CD4-positive, CD25-positive, alpha-beta regulatory T cell (primary cell): Measurements from ENCODE around the gene FCSK. TPM values are rescaled to one million over a fixed set of nuclear protein-coding genes. Genes with fewer than 3 reads are reported as not detected.

Experiments used
- ATAC-seq, 2 donors: fragments of 150-1000 bp; cut with Tn5 transposase; one replicate each; pipeline ENCODE4 v1.10.0; 2021; ENCODE audit warnings: low read depth in 2 of 2, moderate number of reproducible peaks in 2 of 2, moderate library complexity in 1 of 2
- DNase-seq, 3 donors: peaks; one replicate each; pipeline versions ENCODE4 v3.0.0 to v3.0.0-alpha.2; 2012 to 2022; ENCODE audit warnings: mixed read lengths in 1 of 3
- H3K27ac ChIP-seq: one replicate; pipeline ENCODE4 v1.7.0; 2013; ENCODE audit warnings: mild to moderate bottlenecking, low read length; ENCODE audit not compliant: insufficient read depth, poor library complexity, severe bottlenecking
- H3K27me3 ChIP-seq: one replicate; pipeline ENCODE4 v1.7.0; 2013; ENCODE audit warnings: low read length; ENCODE audit not compliant: control insufficient read depth, insufficient read depth
- H3K36me3 ChIP-seq: one replicate; pipeline ENCODE4 v1.7.0; 2013; ENCODE audit warnings: mild to moderate bottlenecking, low read length, moderate library complexity; ENCODE audit not compliant: control insufficient read depth, insufficient read depth
- H3K4me1 ChIP-seq: 2 replicates; pipeline ENCODE4 v1.7.0; 2013; ENCODE audit warnings: mild to moderate bottlenecking, low read length; ENCODE audit not compliant: insufficient read depth, control insufficient read depth, poor library complexity, severe bottlenecking
- H3K4me3 ChIP-seq: one replicate; pipeline ENCODE4 v1.7.0; 2013; ENCODE audit warnings: low read depth, mild to moderate bottlenecking, low read length, moderate library complexity
- H3K9me3 ChIP-seq, 2 experiments: 1 replicate in 1 of 2; 2 replicates in 1 of 2; pipeline ENCODE4 v1.7.0; 2013; ENCODE audit warnings: low read length in 2 of 2, mild to moderate bottlenecking in 1 of 2, moderate library complexity in 1 of 2; ENCODE audit not compliant: control insufficient read depth in 2 of 2
- H3K27ac Mint-ChIP-seq, 3 donors: one replicate each; pipeline ENCODE4 v1.8.0; 2020 to 2022; ENCODE audit warnings: mild to moderate bottlenecking in 3 of 3, mixed read lengths in 3 of 3, moderate library complexity in 2 of 3
- H3K27me3 Mint-ChIP-seq: one replicate; pipeline ENCODE4 v1.8.0; 2022; ENCODE audit warnings: mild to moderate bottlenecking, mixed read lengths
- H3K36me3 Mint-ChIP-seq: one replicate; pipeline ENCODE4 v1.8.0; 2020; ENCODE audit warnings: mixed read lengths
- H3K4me1 Mint-ChIP-seq, 4 donors: one replicate each; pipeline ENCODE4 v1.8.0; 2020 to 2022; ENCODE audit warnings: mixed read lengths in 4 of 4, mild to moderate bottlenecking in 1 of 4
- H3K4me3 Mint-ChIP-seq, 4 donors: one replicate each; pipeline ENCODE4 v1.8.0; 2020 to 2022; ENCODE audit warnings: mild to moderate bottlenecking in 4 of 4, mixed read lengths in 4 of 4, moderate library complexity in 3 of 4
- H3K9me3 Mint-ChIP-seq, 7 donors: one replicate each; pipeline ENCODE4 v1.8.0; 2020 to 2022; ENCODE audit warnings: mixed read lengths in 7 of 7, mild to moderate bottlenecking in 3 of 7, moderate library complexity in 2 of 7
- polyA plus RNA-seq, 4 donors: library from polyadenylated mRNA; unstranded; fragments of 300-500 nt; fragmentation: Illumina TruSeq; gene quantifications; one replicate each; pipeline ENCODE4 v1.2.3, GENCODE V29; 2021
- total RNA-seq: library from RNA; stranded (reverse); gene quantifications from one replicate; pipeline ENCODE4 v1.2.3, GENCODE V29; 2022

Gene FCSK
- total and polyA plus RNA-seq, 5 donors from 2014 or later, result 5.7 to 28.5 (median 9.2) TPM

DNA sequence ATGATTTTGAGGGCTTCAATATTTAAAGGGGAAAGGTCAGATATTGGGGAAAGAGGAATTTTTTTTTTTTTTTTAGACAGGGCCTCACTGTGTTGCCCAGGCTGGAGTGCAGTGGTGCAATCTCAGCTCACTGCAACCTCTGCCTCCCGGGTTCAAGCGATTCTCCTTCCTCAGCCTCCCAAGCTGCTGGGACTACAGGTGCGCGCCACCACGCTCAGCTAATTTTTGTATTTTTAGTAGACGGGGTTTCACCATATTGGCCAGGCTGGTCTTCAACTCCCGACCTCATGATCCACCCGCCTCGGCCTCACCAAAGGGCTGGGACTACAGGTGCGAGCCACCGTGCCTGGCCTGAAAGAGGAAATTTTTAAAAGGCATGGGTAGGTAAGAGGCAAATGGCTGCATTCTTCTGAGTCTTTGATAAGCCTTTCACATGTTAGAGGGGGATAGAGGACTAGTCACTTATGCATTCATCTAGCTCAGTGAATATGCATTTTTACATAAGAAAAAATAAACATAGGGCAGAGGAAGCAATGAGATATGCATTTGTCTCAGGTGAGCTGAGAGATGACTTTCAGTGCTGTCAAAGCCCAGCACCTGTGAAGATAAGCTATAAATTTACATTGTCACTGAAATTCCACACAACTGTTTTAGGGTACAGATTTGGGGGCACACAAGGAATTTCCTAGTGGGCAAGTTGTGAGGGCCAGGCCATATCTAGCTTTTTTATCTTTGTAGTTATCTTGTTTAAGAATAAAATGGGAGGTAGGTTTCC is 1.1 kb upstream of the FCSK start:
- no peak for ATAC-seq

GRCh38 chr16:70453892-70454221 is 538 bp upstream of the FCSK start:
- H3K4me3 Mint-ChIP-seq, result peak overlapping the region; percentile 93 to 96 (median 94)
- H3K27me3 Mint-ChIP-seq, result no peaks in the 10 kb centered on the region
- Histone ChIP-seq H3K36me3 (no peaks in the 10 kb centered on the region), H3K27me3 (no peaks in the 10 kb centered on the region), H3K4me1 (peaks cover 17% of the 10 kb centered on the region), H3K4me3 (peak overlapping the region; percentile 84), H3K9me3 (no peaks in the 10 kb centered on the region), H3K27ac (peak overlapping the region; percentile 87)
- DNase-seq (no peak), ATAC-seq (no peak)
- no peaks in the 10 kb centered on the region for H3K9me3 Mint-ChIP-seq
- H3K4me1 Mint-ChIP-seq, result peaks cover 15 to 45% (median 25%) of the 10 kb centered on the region in 4 donors
- H3K27ac Mint-ChIP-seq, result peak overlapping the region; percentile 90 to 95 (median 92)
- no peaks in the 10 kb centered on the region for H3K36me3 Mint-ChIP-seq

More for the DNA sequence above, 1.1 kb upstream of the FCSK start:
- H3K4me3 Mint-ChIP-seq, result peak overlapping the region; percentile 93 to 96 (median 94)
- peak overlapping the region; percentile 90 to 95 (median 92) for H3K27ac Mint-ChIP-seq
- Histone ChIP-seq H3K4me1 (peaks cover 17% of the 10 kb centered on the region), H3K36me3 (no peaks in the 10 kb centered on the region), H3K9me3 (no peaks in the 10 kb centered on the region), H3K27me3 (no peaks in the 10 kb centered on the region), H3K27ac (peak overlapping the region; percentile 87), H3K4me3 (peak overlapping the region; percentile 84)
- no peaks in the 10 kb centered on the region for H3K27me3 Mint-ChIP-seq
- peaks cover 15 to 45% (median 25%) of the 10 kb centered on the region in 4 donors for H3K4me1 Mint-ChIP-seq
- H3K9me3 Mint-ChIP-seq, result no peaks in the 10 kb centered on the region
- no peak for DNase-seq
- no peaks in the 10 kb centered on the region for H3K36me3 Mint-ChIP-seq

- no peak for ATAC-seq
- Mint-ChIP-seq H3K4me1 (peaks cover 15 to 34% (median 20%) of the 10 kb centered on the region in 4 donors), H3K9me3 (no peaks in the 10 kb centered on the region), H3K4me3 (peak overlapping the region; percentile 93 to 96 (median 94)), H3K36me3 (no peaks in the 10 kb centered on the region), H3K27me3 (no peaks in the 10 kb centered on the region), H3K27ac (peak overlapping the region; percentile 79 to 81 (median 80))
- H3K4me3 ChIP-seq, result no peak overlapping the region
- no peaks in the 10 kb centered on the region for H3K27me3 ChIP-seq
- no peak overlapping the region for H3K27ac ChIP-seq
- H3K9me3 ChIP-seq, result no peaks in the 10 kb centered on the region
- H3K4me1 ChIP-seq, result peaks cover 17% of the 10 kb centered on the region
- no peaks in the 10 kb centered on the region for H3K36me3 ChIP-seq
- DNase-seq, result no peak
These were observed 1.5 kb downstream of the FCSK start for GRCh38 chr16:70455910-70456309.

DNA sequence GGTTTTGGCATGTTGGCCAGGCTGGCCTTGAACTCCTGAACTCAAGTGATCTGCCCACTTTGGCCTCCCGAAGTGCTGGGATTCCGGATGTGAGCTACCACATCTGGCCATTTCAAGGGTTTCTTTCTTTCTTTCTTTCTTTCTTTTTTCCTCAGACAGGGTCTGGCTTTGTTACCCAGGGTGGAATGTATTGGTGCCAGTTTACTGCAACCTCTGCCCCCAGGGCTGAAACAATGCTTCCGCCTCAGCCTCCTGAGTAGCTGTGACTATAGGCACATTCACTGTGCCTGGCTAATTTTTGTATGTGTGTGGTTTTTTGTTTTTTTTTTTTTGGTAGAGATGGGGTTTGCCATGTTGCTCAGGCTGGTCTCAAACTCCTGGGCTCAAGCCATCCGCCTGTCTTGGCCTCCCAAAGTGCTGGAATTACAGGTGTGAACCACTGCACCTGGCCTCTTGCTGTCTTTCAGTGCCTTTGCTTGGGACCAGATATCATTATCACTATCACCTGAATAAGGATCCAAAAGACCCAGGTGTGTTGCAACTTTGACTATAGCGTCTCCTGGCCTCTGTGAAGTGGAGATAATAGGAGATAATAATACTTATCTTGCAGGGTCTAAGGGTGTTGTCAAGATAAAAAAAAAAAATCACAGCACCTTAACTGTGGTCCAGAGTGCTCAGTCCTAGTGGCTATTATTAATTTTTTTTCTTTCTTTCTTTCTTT is 3.2 kb downstream of the FCSK start:
- Histone ChIP-seq H3K27me3 (no peaks in the 10 kb centered on the region), H3K36me3 (no peaks in the 10 kb centered on the region), H3K9me3 (no peaks in the 10 kb centered on the region), H3K4me3 (no peak overlapping the region), H3K27ac (no peak overlapping the region), H3K4me1 (peaks cover 17% of the 10 kb centered on the region)
- ATAC-seq, result no peak
- peak overlapping the region in 2 of 4 donors; percentile 68 to 85 for H3K4me3 Mint-ChIP-seq
- no peaks in the 10 kb centered on the region for H3K9me3 Mint-ChIP-seq
- H3K27ac Mint-ChIP-seq, result peak overlapping the region in 1 of 3 donors; percentile 74
- no peaks in the 10 kb centered on the region for H3K36me3 Mint-ChIP-seq
- H3K27me3 Mint-ChIP-seq, result no peaks in the 10 kb centered on the region
- H3K4me1 Mint-ChIP-seq, result peaks cover 13 to 34% (median 20%) of the 10 kb centered on the region in 4 donors
- no peak for DNase-seq

- peaks cover 11% of the 10 kb centered on the region for H3K36me3 ChIP-seq
- H3K4me3 ChIP-seq, result no peak overlapping the region
- ATAC-seq, result no peak
- Mint-ChIP-seq H3K9me3 (no peaks in the 10 kb centered on the region), H3K4me1 (peaks cover 5 to 13% (median 9%) of the 10 kb centered on the region in 4 donors), H3K27ac (no peak overlapping the region), H3K4me3 (no peak overlapping the region), H3K36me3 (peaks cover 8% of the 10 kb centered on the region), H3K27me3 (no peaks in the 10 kb centered on the region)
- H3K4me1 ChIP-seq, result peaks cover under 1% of the 10 kb centered on the region
- no peak overlapping the region for H3K27ac ChIP-seq
- H3K27me3 ChIP-seq, result no peaks in the 10 kb centered on the region
- no peak for DNase-seq
- no peaks in the 10 kb centered on the region for H3K9me3 ChIP-seq
These were observed 6.4 kb downstream of the FCSK start for GRCh38 chr16:70460737-70461261.

GRCh38 chr16:70463235-70463634 is 8.8 kb downstream of the FCSK start:
- H3K27me3 Mint-ChIP-seq, result no peaks in the 10 kb centered on the region
- Histone ChIP-seq H3K9me3 (no peaks in the 10 kb centered on the region), H3K27ac (no peak overlapping the region), H3K27me3 (no peaks in the 10 kb centered on the region), H3K4me3 (no peak overlapping the region), H3K4me1 (no peaks in the 10 kb centered on the region), H3K36me3 (peaks cover 20% of the 10 kb centered on the region)
- H3K4me3 Mint-ChIP-seq, result no peak overlapping the region
- peaks cover 0 to 6% (median 2%) of the 10 kb centered on the region in 4 donors for H3K4me1 Mint-ChIP-seq
- no peak for DNase-seq
- H3K9me3 Mint-ChIP-seq, result no peaks in the 10 kb centered on the region
- no peak for ATAC-seq
- H3K36me3 Mint-ChIP-seq, result peaks cover 12% of the 10 kb centered on the region
- no peak overlapping the region for H3K27ac Mint-ChIP-seq

GRCh38 chr16:70465999-70466804 is 11.8 kb downstream of the FCSK start:
- no peaks in the 10 kb centered on the region for H3K9me3 ChIP-seq
- H3K4me3 Mint-ChIP-seq, result no peak overlapping the region
- H3K27me3 Mint-ChIP-seq, result no peaks in the 10 kb centered on the region
- DNase-seq (no peak), ATAC-seq (no peak)
- no peak overlapping the region for H3K4me3 ChIP-seq
- no peaks in the 10 kb centered on the region for H3K4me1 ChIP-seq
- peaks cover 0 to 6% (median 3%) of the 10 kb centered on the region in 4 donors for H3K4me1 Mint-ChIP-seq
- H3K27ac Mint-ChIP-seq, result no peak overlapping the region
- H3K36me3 Mint-ChIP-seq, result peaks cover 12% of the 10 kb centered on the region
- no peaks in the 10 kb centered on the region for H3K27me3 ChIP-seq
- H3K36me3 ChIP-seq, result peaks cover 20% of the 10 kb centered on the region
- no peak overlapping the region for H3K27ac ChIP-seq
- peaks cover 0 to 3% (median 0%) of the 10 kb centered on the region in 7 donors for H3K9me3 Mint-ChIP-seq
